ENCODE measurements around the gene UBE2F.
"Not testable (repeated sequence)": the region's sequence is repeated elsewhere in the genome, so short reads cannot be mapped to it uniquely, and the experiment has no call there.

UBE2F gene

DNA sequence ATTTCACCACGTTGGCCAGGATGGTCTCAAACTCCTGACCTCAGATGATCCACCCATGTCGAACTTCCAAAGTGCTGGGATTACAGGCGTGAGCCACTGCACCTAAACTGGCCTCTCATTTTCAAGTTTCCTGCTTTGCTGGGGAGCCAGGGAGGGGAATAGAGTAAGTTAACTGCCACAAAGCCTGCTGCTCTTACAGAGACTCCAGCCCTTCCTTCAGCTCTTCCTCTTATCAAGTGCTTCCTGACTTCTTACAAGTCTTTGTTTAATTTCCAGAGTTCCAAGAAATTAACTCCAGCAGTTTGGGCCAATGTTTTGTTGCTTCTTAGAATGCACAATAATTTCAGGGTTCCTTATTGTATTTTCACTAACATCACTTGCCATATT, 24.3 kb upstream of the UBE2F start:
- in situ Hi-C loops (cut with MboI; ENCODE audit: low sequenced_read_pairs, unreplicated experiment) = no loop called here
- no peak for DNase-seq (ENCODE audit: low spot score)
- TF ChIP-seq, protein P1, sequence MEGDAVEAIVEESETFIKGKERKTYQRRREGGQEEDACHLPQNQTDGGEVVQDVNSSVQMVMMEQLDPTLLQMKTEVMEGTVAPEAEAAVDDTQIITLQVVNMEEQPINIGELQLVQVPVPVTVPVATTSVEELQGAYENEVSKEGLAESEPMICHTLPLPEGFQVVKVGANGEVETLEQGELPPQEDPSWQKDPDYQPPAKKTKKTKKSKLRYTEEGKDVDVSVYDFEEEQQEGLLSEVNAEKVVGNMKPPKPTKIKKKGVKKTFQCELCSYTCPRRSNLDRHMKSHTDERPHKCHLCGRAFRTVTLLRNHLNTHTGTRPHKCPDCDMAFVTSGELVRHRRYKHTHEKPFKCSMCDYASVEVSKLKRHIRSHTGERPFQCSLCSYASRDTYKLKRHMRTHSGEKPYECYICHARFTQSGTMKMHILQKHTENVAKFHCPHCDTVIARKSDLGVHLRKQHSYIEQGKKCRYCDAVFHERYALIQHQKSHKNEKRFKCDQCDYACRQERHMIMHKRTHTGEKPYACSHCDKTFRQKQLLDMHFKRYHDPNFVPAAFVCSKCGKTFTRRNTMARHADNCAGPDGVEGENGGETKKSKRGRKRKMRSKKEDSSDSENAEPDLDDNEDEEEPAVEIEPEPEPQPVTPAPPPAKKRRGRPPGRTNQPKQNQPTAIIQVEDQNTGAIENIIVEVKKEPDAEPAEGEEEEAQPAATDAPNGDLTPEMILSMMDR (IDR thresholded peaks at IDR 0.05; ENCODE audit: borderline replicate concordance, control extremely low read depth, extremely low read depth, insufficient read depth, missing control alignments) = no peak

DNA sequence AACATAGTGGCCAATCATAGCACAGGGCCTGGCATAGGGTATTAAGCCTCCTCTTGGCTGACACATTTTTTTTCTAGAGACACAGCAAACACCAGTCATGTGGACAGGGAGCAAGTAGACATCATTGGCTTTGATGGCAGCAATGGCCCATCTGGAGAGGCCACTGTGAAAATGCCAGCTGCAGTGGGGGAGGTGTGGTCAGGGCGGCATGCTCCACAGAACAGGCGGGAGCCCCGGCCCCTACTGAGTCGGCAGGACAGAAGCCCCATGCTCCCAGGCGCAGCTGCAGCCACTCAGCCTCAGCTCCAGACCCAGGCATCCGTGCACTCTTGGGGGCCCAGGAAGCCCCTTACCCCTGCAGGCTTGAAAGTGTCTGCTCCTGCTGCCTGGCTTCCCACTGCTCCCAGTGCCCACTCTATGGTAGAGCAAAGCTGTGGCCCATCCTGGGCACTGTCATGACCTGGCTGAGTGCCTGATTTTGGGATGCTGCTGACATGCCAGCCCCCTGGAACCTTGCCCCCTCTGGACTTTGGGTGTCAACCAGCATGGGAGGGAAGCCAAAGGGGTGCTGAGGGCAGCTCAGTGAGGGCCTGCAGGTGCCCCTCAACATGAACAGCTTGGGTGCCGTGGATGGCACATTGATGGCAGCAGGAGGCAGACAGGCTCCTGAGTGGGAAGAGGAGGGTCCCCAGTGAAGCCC, 23.3 kb upstream of the UBE2F start:
- in situ Hi-C loops (cut with MboI; ENCODE audit: low sequenced_read_pairs, unreplicated experiment) = no loop called here
- TF ChIP-seq, protein P1 (IDR thresholded peaks at IDR 0.05; ENCODE audit: borderline replicate concordance, control extremely low read depth, extremely low read depth, insufficient read depth, missing control alignments) = no peak
- DNase-seq (ENCODE audit: low spot score) = no peak

DNA sequence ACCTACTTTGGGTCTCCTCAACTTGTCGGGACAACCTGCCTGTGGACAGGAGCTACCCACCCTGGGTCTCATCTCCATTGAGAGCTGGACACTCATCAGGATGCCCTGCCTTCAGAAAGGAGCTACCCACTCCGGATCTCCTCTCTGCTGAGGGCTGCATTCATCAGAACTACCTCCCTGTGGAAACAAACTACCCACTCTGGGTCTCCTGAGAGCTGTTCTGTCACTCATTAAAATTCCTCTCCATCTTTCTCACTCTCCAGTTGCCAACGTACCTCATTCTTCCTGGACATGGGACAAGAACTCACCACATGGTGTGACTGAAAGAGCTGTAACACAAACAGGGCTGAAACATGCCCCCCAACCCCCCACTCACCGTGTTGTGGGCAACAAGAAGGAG, 22.5 kb upstream of the UBE2F start:
- TF ChIP-seq, protein P1 (IDR thresholded peaks at IDR 0.05; ENCODE audit: borderline replicate concordance, control extremely low read depth, extremely low read depth, insufficient read depth, missing control alignments) = no peak
- no peak for DNase-seq (ENCODE audit: low spot score)
- in situ Hi-C loops (cut with MboI; ENCODE audit: low sequenced_read_pairs, unreplicated experiment) = no loop called here

DNA sequence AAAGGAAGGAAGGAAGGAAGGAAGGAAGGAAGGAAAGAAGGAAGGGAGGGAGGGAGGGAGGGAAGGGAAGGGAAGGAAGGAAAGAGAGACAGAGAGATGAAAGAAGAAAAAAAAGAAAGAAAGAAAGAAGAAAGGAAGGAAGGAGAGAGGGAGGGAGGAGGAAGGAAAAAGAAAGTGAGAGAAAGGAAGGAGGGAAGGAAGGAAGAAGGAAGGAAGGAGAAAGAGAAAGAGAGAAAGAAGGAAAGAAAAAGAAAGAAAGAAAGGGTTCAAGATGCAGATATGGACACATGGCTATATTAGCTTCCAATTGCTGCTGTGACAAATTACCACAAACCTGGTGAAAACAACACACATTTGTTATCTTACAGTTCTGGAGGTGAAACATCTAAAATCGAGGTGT, 20.4 kb upstream of the UBE2F start:
- TF ChIP-seq, protein P1 (IDR thresholded peaks at IDR 0.05; ENCODE audit: borderline replicate concordance, control extremely low read depth, extremely low read depth, insufficient read depth, missing control alignments) = no peak
- no peak for DNase-seq (ENCODE audit: low spot score)
- in situ Hi-C loops (cut with MboI; ENCODE audit: low sequenced_read_pairs, unreplicated experiment) = no loop called here

DNA sequence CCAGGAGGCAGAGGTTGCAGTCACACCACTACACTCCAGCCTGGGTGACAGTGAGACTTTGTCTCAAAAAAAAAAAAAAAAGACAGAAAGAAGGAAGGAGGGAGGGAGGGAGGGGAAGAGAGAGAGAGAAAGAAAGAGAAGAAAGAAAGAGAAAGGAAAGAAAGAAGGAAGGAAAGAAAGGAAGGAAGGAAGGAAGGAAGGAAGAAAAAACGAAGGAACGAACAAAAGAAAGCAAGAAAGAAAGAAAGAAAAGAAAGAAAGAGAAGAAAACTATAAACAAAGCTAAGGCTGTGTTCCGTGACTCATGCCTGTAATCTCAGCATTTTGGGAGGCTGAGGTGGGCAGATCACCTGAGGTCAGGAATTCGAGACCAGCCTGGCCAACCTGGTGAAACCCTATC, 15.5 kb upstream of the UBE2F start:
- in situ Hi-C loops (cut with MboI; ENCODE audit: low sequenced_read_pairs, unreplicated experiment); DNase-seq (ENCODE audit: low spot score): not testable (repeated sequence)

DNA sequence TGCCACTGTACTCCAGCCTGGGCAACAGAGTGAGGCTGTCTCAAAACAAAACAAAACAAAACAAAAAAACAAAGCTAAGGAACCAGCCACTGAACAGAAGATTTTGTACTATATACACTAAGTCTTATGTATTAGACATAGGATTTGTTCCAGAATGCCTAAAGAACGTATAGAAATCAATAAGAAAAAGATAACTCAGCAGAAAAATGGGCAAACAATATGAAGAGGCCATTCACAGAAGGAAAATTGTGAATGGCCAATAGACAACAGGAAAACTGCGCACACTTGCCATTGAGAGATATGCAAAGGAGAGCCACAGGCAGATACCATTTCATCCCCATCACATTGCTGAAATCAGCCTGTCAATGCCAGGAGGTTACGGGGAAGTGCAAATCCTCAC, 14.9 kb upstream of the UBE2F start:
- in situ Hi-C loops (cut with MboI; ENCODE audit: low sequenced_read_pairs, unreplicated experiment) = no loop called here
- TF ChIP-seq, protein P1 (IDR thresholded peaks at IDR 0.05; ENCODE audit: borderline replicate concordance, control extremely low read depth, extremely low read depth, insufficient read depth, missing control alignments) = no peak
- no peak for DNase-seq (ENCODE audit: low spot score)

DNA sequence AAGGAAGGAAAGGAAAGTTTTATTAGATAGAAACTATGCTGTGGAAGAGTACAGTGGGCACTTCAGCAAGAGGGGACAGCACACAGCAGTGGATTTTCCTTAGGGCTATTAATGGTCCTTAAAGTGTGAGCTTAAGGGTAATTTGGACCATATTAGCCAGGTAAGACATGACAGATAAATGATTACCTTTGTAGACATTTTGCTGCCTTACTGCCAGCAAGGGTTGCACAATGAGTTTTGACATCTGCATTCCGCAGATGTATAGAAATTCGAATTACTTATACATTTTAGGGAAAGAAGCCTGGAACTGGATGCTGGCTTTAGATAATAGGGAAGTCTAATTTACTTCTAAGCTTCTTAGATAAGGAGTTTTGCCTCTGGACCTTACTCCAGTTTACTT, 14.0 kb upstream of the UBE2F start:
- in situ Hi-C loops (cut with MboI; ENCODE audit: low sequenced_read_pairs, unreplicated experiment) = no loop called here
- DNase-seq (ENCODE audit: low spot score) = no peak
- TF ChIP-seq, protein P1 (IDR thresholded peaks at IDR 0.05; ENCODE audit: borderline replicate concordance, control extremely low read depth, extremely low read depth, insufficient read depth, missing control alignments) = no peak
